ENCODE data around the gene NR1D1.

DNA sequence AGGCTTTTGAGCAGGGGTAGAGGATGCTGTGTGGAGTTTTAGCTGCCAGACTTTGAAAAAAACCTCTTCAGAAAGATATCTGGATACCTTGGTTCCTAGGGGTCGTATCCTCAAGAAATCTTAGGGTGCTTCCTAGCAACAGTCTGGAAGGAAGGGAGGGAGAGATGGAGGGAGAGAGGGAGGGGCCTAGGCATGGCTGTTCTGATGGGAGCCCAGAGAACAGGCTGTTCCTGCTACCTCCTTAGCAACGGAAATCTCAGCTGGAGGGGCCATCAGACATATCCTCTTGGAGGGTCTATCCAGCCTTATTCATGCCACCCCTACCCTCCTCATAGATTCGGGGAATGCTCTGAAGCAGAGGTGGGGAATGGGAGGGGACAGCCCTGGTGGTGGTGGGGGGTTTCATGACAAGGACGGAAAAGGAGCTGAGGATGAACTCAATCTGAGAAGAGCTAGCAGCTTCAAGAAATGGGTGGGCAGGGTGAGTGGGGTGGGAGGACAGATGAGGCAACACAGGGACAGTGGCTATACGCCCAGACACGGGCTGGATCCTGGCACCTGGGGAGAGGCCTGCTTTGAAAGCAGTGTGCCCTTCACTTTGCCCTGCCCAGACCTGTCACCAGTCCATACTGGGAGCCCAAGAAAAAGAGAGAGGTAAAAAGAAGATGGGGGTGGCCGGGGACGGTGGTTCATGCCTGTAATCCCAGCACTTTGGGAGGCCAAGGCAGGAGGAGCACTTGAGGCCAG, 40.5 kb downstream of the NR1D1 start:
- no peak for TF ChIP-seq TCF7L2 (IDR thresholded peaks at IDR 0.05; ENCODE audit: low read depth, low read length)
- TF ChIP-seq, protein P1, sequence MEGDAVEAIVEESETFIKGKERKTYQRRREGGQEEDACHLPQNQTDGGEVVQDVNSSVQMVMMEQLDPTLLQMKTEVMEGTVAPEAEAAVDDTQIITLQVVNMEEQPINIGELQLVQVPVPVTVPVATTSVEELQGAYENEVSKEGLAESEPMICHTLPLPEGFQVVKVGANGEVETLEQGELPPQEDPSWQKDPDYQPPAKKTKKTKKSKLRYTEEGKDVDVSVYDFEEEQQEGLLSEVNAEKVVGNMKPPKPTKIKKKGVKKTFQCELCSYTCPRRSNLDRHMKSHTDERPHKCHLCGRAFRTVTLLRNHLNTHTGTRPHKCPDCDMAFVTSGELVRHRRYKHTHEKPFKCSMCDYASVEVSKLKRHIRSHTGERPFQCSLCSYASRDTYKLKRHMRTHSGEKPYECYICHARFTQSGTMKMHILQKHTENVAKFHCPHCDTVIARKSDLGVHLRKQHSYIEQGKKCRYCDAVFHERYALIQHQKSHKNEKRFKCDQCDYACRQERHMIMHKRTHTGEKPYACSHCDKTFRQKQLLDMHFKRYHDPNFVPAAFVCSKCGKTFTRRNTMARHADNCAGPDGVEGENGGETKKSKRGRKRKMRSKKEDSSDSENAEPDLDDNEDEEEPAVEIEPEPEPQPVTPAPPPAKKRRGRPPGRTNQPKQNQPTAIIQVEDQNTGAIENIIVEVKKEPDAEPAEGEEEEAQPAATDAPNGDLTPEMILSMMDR (IDR thresholded peaks at IDR 0.05): no peak
